Ishikawa (cell line): ENCODE data around the gene LMF1.

Experiments used
- CEBPB ChIP-seq: IDR thresholded peaks from 2 replicates; pipeline ENCODE4 v1.6.1; 2012
- EP300 ChIP-seq: IDR thresholded peaks from 2 replicates; pipeline ENCODE4 v1.6.1; 2012; ENCODE audit warnings: borderline replicate concordance
- TCF12 ChIP-seq: IDR thresholded peaks from 2 replicates; pipeline ENCODE4 v1.6.1; 2012; ENCODE audit warnings: low read depth
- YY1 ChIP-seq: IDR thresholded peaks from 2 replicates; pipeline ENCODE4 v1.6.1; 2012; ENCODE audit warnings: low read depth

DNA sequence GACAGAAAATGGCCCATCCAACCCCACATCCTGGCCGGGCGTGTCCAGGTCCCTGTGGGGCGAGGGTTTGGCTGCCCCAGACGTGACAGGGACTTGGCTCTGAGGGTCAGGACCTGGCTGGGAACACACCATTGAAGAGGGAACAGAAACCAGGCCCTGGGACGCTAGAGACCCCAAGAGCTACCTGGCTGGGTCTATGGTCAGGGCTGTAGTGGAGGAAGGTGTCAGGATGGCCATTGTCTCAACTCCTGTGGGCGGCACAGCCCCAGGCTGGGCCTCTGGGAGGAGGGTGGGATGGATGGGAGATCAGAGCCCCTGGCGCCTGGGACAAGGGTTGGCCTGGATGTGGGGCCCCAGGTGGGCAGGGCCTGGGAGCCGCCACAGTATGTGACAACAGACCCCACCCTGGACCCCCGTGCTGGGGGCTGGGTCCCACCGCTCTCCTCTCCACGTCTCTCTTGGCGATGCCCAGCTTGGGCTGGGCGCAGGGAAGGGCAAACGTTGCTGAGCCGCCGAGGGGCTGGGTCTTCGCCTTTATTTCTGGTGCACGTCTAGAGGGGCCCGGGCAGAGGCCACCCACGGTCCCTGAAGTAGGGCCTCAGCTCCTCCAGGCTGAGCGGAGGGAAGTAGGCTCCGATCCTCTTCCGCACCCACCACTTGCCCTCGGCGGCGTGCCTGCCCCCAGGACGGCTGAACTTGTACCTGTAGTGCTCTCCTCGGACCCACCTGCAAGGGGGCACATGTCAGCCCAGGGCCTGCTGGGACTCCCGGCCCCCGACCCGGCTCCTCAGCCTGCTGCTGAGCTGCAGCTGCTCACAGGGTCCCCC lies 116.6 kb downstream of the LMF1 start:
- TF ChIP-seq YY1 (no peak), TCF12 (no peak), CEBPB (no peak), EP300 (no peak)
